ENCODE measurements around the gene TTC6. TPM values are rescaled to one million over a fixed set of nuclear protein-coding genes. Genes with fewer than 3 reads are reported as not detected.

TTC6 gene
- total RNA-seq, 2 donors from 2014 or later, result not detected

DNA sequence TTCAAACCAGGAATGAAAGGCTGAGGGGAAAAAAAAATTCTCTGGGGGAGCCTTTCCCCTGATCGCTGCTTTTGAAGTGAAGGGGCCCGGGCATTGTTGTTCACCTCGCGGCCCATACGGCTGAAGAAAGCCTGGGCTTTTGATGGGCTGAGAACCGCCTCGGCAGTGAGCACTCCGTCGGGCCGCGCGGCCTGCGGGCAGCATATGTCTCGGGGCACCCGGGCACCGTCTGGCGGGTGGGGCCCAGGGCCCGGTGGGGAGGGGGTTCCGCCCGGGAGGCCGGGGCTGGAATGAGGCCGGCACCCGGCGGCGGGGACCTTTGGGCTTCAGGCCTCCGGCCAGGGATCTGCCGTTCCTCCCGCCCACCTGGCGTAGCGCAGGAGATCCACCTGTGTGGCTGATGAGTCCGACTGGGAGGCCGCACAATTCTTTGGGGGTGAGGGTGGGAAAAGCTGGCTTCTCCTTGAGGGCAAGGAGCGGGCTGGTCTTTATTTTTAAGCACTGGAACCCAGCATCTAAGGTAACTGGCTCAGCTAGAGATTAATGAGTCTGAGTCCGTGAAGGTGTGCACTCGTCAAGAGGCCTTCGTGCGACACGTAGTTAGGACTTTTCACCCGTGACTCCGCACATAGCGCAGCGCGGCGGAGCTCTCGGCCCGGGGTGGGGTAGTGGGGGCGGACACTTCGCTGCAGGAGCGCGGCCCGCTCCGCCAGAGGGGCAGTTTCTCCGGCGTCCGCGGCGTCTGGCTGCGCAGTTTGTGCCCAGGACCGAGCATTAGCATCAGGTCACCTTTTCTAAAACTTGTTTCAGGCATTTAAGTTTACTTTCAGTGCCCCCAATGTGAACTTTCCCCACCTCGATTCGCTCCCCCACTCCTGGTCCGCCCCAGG, 11.0 kb upstream of the TTC6 start:
- Histone ChIP-seq H3K4me3 (no peak overlapping the region), H3K36me3 (replicated peaks in 1 of 2; ENCODE audit: insufficient read depth in 1 of 2, low read depth in 2 of 2) (no peaks in the 10 kb centered on the region), H3K27ac (no peak overlapping the region), H3K4me1 (peaks cover 30% of the 10 kb centered on the region), H3K9me3 (no peaks in the 10 kb centered on the region), H3K27me3 (peaks cover 0 to 46% of the 10 kb centered on the region in 2 donors)
- DNase-seq (peak in 1 of 4 donors; percentile 13), ATAC-seq (peak; percentile 40)
- WGBS, 2 donors, result 10 to 22% methylated on average over 34 to 62 of the region's 62 CpGs
- no peak for TF ChIP-seq POLR2A (IDR thresholded peaks at IDR 0.05)
- TF ChIP-seq, protein P1, sequence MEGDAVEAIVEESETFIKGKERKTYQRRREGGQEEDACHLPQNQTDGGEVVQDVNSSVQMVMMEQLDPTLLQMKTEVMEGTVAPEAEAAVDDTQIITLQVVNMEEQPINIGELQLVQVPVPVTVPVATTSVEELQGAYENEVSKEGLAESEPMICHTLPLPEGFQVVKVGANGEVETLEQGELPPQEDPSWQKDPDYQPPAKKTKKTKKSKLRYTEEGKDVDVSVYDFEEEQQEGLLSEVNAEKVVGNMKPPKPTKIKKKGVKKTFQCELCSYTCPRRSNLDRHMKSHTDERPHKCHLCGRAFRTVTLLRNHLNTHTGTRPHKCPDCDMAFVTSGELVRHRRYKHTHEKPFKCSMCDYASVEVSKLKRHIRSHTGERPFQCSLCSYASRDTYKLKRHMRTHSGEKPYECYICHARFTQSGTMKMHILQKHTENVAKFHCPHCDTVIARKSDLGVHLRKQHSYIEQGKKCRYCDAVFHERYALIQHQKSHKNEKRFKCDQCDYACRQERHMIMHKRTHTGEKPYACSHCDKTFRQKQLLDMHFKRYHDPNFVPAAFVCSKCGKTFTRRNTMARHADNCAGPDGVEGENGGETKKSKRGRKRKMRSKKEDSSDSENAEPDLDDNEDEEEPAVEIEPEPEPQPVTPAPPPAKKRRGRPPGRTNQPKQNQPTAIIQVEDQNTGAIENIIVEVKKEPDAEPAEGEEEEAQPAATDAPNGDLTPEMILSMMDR (IDR thresholded peaks at IDR 0.05), result no peak
- intact Hi-C loops (cut with DNase I), result no loop called here

DNA sequence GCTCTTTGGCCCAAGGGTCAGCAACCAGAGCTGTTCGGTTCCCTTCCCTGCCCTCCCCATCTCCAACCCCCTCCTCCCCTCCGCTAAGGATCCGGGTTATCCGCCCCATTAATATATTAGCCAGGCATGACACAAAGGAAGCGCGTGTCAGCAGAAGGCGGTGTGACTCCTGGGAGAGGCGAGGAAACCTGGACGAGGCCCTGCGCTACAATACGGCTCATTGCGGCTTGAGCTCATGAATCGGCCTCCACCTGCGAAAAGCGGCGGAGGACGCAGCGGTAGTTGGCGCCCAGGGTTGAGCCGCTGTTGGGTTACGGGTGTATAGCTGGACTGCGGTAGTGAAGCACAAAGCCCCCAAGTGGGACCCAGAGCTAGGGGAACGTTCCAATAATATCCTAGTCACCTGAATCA, 10.3 kb upstream of the TTC6 start:
- ATAC-seq, result no peak

DNA sequence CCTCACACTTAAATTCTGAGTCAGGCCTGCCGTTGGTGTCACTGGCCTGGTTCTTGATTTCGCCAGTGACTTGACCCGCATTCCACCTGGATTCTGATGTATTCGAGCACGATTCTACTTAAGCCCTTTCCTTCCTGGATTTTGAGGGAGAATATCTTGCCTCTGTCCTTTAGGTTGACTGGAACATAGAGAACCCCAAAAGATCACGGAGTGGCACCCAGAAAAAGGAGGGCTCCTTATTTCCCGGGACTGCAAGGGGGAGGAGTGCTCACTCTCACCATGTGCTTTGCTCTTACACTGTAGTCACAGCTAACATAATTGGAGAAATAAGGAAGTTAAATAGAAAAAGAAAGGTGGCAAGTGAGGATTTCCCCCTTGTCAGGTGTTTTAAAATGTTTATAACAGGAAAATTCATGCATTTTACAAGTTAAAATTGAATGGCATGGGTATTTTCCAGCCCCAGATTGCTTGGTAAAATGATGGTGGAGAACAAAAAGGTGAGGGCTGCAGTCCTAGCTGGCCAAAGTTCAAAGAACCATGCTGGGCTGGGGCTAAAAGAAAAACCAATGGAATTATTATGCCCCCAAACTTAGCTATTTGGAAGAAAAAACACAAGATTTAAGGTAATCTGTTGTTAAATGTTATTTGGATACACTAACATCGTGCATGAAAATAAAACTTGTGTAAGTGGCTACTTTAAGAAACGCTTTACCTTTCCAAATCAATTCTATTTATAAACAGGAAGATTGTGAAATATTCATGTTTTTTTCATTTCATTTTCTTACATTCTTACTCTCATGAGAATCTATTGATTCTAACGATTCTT, 9.2 kb upstream of the TTC6 start:
- Histone ChIP-seq H3K27me3 (peaks cover 4 to 52% of the 10 kb centered on the region in 2 donors), H3K27ac (no peak overlapping the region)

More for the DNA sequence above, 10.3 kb upstream of the TTC6 start:
- Histone ChIP-seq H3K36me3 (replicated peaks in 1 of 2; ENCODE audit: insufficient read depth in 1 of 2, low read depth in 2 of 2) (no peaks in the 10 kb centered on the region), H3K27ac (no peak overlapping the region), H3K4me1 (peaks cover 30% of the 10 kb centered on the region), H3K4me3 (no peak overlapping the region), H3K27me3 (peaks cover 4 to 48% of the 10 kb centered on the region in 2 donors), H3K9me3 (no peaks in the 10 kb centered on the region)
- TF ChIP-seq, protein P1 (IDR thresholded peaks at IDR 0.05), result no peak
- no peak for TF ChIP-seq POLR2A (IDR thresholded peaks at IDR 0.05)
- WGBS, 2 donors, result 27 to 28% methylated on average over 22 to 23 of the region's 23 CpGs
- intact Hi-C loops (cut with DNase I), result no loop called here
- DNase-seq, result no peak

DNA sequence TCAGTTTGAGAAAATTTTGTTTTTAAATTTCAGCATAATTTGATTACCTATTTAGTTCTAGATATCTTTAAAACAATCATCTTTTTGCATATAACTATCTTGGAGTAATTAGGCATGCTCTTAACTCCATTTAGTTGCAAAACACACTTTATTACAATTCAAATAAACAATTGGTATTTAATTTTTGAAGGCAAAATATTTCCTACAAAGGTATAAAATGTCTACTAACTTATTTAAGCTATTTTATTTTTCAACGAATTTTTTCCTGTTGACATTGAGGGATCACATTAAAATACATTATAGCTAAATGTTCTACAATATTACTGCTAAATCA, 8.7 kb upstream of the TTC6 start:
- Histone ChIP-seq H3K27me3 (peaks cover 4 to 52% of the 10 kb centered on the region in 2 donors), H3K4me3 (no peak overlapping the region)
- TF ChIP-seq, protein P1 (IDR thresholded peaks at IDR 0.05), result no peak
- TF ChIP-seq POLR2A (IDR thresholded peaks at IDR 0.05), result no peak

More for the DNA sequence above, 9.2 kb upstream of the TTC6 start:
- no peak overlapping the region for H3K4me3 ChIP-seq
- intact Hi-C loops (cut with DNase I), result no loop called here
- ATAC-seq (no peak), DNase-seq (no peak)
- H3K4me1 ChIP-seq, result peaks cover 30% of the 10 kb centered on the region
- TF ChIP-seq POLR2A (IDR thresholded peaks at IDR 0.05), result no peak
- TF ChIP-seq, protein P1 (IDR thresholded peaks at IDR 0.05), result no peak
- WGBS, 2 donors, result 31 to 39% methylated on average over 10 of the region's 10 CpGs
- H3K36me3 ChIP-seq (replicated peaks in 1 of 2; ENCODE audit: insufficient read depth in 1 of 2, low read depth in 2 of 2), result no peaks in the 10 kb centered on the region
- H3K9me3 ChIP-seq, result no peaks in the 10 kb centered on the region

More for the DNA sequence above, 8.7 kb upstream of the TTC6 start:
- no peak for DNase-seq
- WGBS, 2 donors, result 2 to 14% methylated on average over 1 of the region's 1 CpG
- no peaks in the 10 kb centered on the region for H3K36me3 ChIP-seq (replicated peaks in 1 of 2; ENCODE audit: insufficient read depth in 1 of 2, low read depth in 2 of 2)
- no peaks in the 10 kb centered on the region for H3K9me3 ChIP-seq
- intact Hi-C loops (cut with DNase I), result no loop called here
- ATAC-seq, result no peak
- H3K27ac ChIP-seq, result no peak overlapping the region
- H3K4me1 ChIP-seq, result peaks cover 34% of the 10 kb centered on the region
